ENCODE measurements around the gene TFF2.

TFF2 gene

DNA sequence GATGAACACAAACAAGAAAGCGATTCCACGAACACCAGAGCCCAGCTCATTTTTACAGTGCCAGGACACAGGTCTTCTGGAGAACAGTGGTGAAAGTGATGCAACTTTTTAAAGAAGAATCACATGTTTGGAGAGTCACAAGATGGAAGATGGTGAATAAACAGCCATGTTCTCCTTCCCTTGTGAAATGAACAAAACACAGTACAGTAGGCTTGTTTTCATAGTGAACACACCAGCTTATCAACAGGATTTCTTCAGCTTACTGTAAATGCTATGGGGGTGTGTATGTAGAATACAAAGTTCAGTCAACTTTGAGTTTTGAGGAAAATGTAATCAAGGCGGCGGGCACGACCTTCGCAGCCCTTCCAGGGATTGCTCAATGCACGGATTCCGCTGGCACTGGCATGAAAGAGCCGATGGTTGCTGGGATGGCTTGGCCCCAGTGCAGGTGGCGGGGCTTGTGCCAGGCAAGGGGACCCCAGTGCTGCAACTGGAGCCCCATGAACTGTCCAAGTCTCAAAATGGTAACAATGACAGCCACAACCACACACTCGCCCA, 35.3 kb upstream of the TFF2 start:
- no peak overlapping the region for H4K5ac ChIP-seq (ENCODE audit: low read length)
- no peaks in the 10 kb centered on the region for H3K79me1 ChIP-seq (ENCODE audit: low read length)

DNA sequence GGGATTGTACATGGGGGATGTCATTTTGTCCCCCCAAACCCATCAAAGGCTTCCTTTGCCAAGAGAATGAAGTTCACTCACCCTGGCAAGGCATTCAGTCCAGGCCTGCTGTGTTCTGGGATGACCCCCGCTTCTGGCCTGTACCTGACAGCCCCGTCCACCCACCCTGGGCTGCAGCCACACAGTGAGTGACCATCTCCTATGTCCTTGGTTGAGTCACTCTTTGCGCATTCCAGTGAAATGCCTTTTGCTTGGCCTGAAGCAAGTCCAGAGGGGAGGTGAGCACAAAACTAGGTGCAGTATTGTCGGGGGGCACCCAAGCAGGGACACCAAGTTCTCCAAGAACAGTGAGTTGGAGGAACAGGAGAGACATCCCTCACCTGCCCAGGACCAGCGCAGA, 34.8 kb upstream of the TFF2 start:
- H2BK120ac ChIP-seq (ENCODE audit: low read depth, low read length): no peak overlapping the region
- no CpG with 5 or more reads among the region's 5 CpGs for WGBS (ENCODE audit: extremely low coverage, insufficient coverage, low lambda C conversion rate)
- no peaks in the 10 kb centered on the region for H3K36me3 ChIP-seq (ENCODE audit: control insufficient read depth, insufficient read depth, low read length)
- H4K8ac ChIP-seq (ENCODE audit: low read depth, low read length): no peak overlapping the region
- H3K56ac ChIP-seq (ENCODE audit: low read length): no peak overlapping the region
- no peak overlapping the region for H4K5ac ChIP-seq (ENCODE audit: low read length)
- no peak overlapping the region for H3K27ac ChIP-seq (ENCODE audit: low read depth, low read length)
- DNase-seq: no peak
- H2BK15ac ChIP-seq (replicated peaks; ENCODE audit: low read depth): no peak overlapping the region
- no peaks in the 10 kb centered on the region for H3K79me2 ChIP-seq (ENCODE audit: control insufficient read depth, insufficient read depth, low read length)
- H3K18ac ChIP-seq (ENCODE audit: low read length): no peak overlapping the region
- H3K9ac ChIP-seq (ENCODE audit: low read length): no peak overlapping the region
- no peaks in the 10 kb centered on the region for H3K79me1 ChIP-seq (ENCODE audit: low read length)
- no peaks in the 10 kb centered on the region for H3K27me3 ChIP-seq (ENCODE audit: insufficient read depth, low read length, poor library complexity)
- no peak overlapping the region for H3K23ac ChIP-seq (ENCODE audit: low read length)
- H3K4ac ChIP-seq (ENCODE audit: low read depth, low read length): no peak overlapping the region
- H2BK5ac ChIP-seq (ENCODE audit: low read length): no peak overlapping the region
- no peaks in the 10 kb centered on the region for H3K4me1 ChIP-seq (ENCODE audit: control insufficient read depth, low read depth, low read length)
- H2AK5ac ChIP-seq (ENCODE audit: low read length): no peak overlapping the region
- no peak overlapping the region for H3K4me3 ChIP-seq (ENCODE audit: low read length)
- no peak overlapping the region for H3K4me2 ChIP-seq (ENCODE audit: low read length)

More for the DNA sequence above, 35.3 kb upstream of the TFF2 start:
- Histone ChIP-seq H3K4me2 (ENCODE audit: low read length) (no peak overlapping the region), H3K79me2 (ENCODE audit: control insufficient read depth, insufficient read depth, low read length) (no peaks in the 10 kb centered on the region), H2BK5ac (ENCODE audit: low read length) (no peak overlapping the region), H3K4me3 (ENCODE audit: low read length) (no peak overlapping the region), H3K4me1 (ENCODE audit: control insufficient read depth, low read depth, low read length) (no peaks in the 10 kb centered on the region), H3K18ac (ENCODE audit: low read length) (no peak overlapping the region), H3K56ac (ENCODE audit: low read length) (no peak overlapping the region), H3K23ac (ENCODE audit: low read length) (no peak overlapping the region), H3K4ac (ENCODE audit: low read depth, low read length) (no peak overlapping the region), H3K27me3 (ENCODE audit: insufficient read depth, low read length, poor library complexity) (no peaks in the 10 kb centered on the region), H3K9ac (ENCODE audit: low read length) (no peak overlapping the region), H2AK5ac (ENCODE audit: low read length) (no peak overlapping the region), H4K8ac (ENCODE audit: low read depth, low read length) (no peak overlapping the region), H2BK15ac (replicated peaks; ENCODE audit: low read depth) (no peak overlapping the region), H3K36me3 (ENCODE audit: control insufficient read depth, insufficient read depth, low read length) (no peaks in the 10 kb centered on the region), H3K27ac (ENCODE audit: low read depth, low read length) (no peak overlapping the region), H2BK120ac (ENCODE audit: low read depth, low read length) (no peak overlapping the region)
- WGBS (ENCODE audit: extremely low coverage, insufficient coverage, low lambda C conversion rate): no CpG with 5 or more reads among the region's 11 CpGs
- DNase-seq: no peak

DNA sequence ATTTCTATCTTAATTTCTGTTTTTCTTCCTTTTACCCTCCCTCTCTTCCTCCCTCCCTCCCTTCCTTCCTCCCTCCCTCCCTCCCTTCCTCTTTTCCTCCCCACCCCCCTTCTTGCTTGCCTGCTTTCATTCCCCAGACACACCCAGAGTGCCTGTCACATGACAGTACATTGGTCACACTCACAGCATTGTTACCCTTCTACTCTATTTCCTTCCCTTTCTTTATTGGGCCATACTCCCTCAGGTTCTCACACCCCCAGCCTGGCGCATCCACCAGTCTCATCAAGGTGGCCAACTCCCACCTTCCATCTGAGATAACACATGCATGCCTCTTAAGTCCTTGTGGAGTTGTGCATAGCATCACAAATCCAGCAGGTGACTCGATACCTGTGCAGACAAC, 34.2 kb upstream of the TFF2 start:
- Histone ChIP-seq H3K27me3 (ENCODE audit: insufficient read depth, low read length, poor library complexity) (no peaks in the 10 kb centered on the region), H4K5ac (ENCODE audit: low read length) (no peak overlapping the region), H2BK15ac (replicated peaks; ENCODE audit: low read depth) (no peak overlapping the region), H3K4ac (ENCODE audit: low read depth, low read length) (no peak overlapping the region), H2BK5ac (ENCODE audit: low read length) (no peak overlapping the region), H3K4me3 (ENCODE audit: low read length) (no peak overlapping the region), H3K4me1 (ENCODE audit: control insufficient read depth, low read depth, low read length) (no peaks in the 10 kb centered on the region), H3K18ac (ENCODE audit: low read length) (no peak overlapping the region), H3K9ac (ENCODE audit: low read length) (no peak overlapping the region), H2BK120ac (ENCODE audit: low read depth, low read length) (no peak overlapping the region), H3K4me2 (ENCODE audit: low read length) (no peak overlapping the region), H2AK5ac (ENCODE audit: low read length) (no peak overlapping the region), H3K56ac (ENCODE audit: low read length) (no peak overlapping the region), H3K79me1 (ENCODE audit: low read length) (no peaks in the 10 kb centered on the region), H3K79me2 (ENCODE audit: control insufficient read depth, insufficient read depth, low read length) (no peaks in the 10 kb centered on the region), H3K27ac (ENCODE audit: low read depth, low read length) (no peak overlapping the region), H4K8ac (ENCODE audit: low read depth, low read length) (no peak overlapping the region), H3K36me3 (ENCODE audit: control insufficient read depth, insufficient read depth, low read length) (no peaks in the 10 kb centered on the region), H3K23ac (ENCODE audit: low read length) (no peak overlapping the region)
- WGBS (ENCODE audit: extremely low coverage, insufficient coverage, low lambda C conversion rate): no CpG with 5 or more reads among the region's 2 CpGs
- no peak for DNase-seq

DNA sequence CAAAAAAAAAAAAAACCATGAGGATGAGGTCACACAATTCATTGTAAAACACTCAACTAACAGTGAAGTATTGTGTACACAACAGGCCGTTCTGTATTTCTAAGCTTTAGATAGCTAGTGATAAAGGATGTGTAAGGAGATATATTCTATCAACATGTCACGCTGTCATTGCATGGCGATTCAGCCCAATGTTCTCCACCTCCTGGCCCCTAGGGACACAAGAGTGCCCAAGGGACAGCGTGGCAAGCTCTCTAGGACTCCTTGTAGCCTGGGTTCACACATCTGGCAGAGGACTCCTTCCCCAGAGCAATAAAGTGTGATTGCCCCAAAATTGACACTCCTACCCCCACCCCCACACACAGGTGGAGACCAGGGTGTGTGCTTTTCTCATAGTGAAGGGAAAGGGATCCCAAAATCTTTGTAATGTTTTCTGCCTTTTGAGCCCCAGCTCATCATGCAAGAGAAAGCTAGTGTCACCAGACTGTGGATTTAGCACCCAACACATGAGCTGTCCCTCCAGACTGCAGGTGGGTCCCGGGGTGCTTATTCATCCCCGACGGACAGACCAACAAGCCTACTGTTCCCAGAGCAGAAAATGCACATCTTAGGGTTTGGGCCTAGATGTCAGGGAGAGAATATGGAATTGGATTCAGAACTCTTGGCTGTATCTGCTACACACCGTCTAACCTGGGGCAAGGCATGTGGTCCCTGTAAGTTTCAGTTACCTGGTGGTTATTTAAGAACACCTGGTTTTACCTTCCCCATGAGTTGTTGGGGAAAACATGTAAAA, 33.6 kb upstream of the TFF2 start:
- H2BK120ac ChIP-seq (ENCODE audit: low read depth, low read length): no peak overlapping the region
- no peak overlapping the region for H2AK5ac ChIP-seq (ENCODE audit: low read length)
- H2BK15ac ChIP-seq (replicated peaks; ENCODE audit: low read depth): no peak overlapping the region
- no peak overlapping the region for H3K4me2 ChIP-seq (ENCODE audit: low read length)
- H3K36me3 ChIP-seq (ENCODE audit: control insufficient read depth, insufficient read depth, low read length): no peaks in the 10 kb centered on the region
- no peak overlapping the region for H3K56ac ChIP-seq (ENCODE audit: low read length)
- H3K9ac ChIP-seq (ENCODE audit: low read length): no peak overlapping the region
- H3K79me1 ChIP-seq (ENCODE audit: low read length): no peaks in the 10 kb centered on the region
- H3K4ac ChIP-seq (ENCODE audit: low read depth, low read length): no peak overlapping the region
- H3K18ac ChIP-seq (ENCODE audit: low read length): no peak overlapping the region
- H3K27ac ChIP-seq (ENCODE audit: low read depth, low read length): no peak overlapping the region
- H2BK5ac ChIP-seq (ENCODE audit: low read length): no peak overlapping the region
- no peak for DNase-seq
- WGBS (ENCODE audit: extremely low coverage, insufficient coverage, low lambda C conversion rate): no CpG with 5 or more reads among the region's 8 CpGs
- H4K8ac ChIP-seq (ENCODE audit: low read depth, low read length): no peak overlapping the region
- H3K4me3 ChIP-seq (ENCODE audit: low read length): no peak overlapping the region
- H4K5ac ChIP-seq (ENCODE audit: low read length): no peak overlapping the region
- H3K23ac ChIP-seq (ENCODE audit: low read length): no peak overlapping the region
- H3K27me3 ChIP-seq (ENCODE audit: insufficient read depth, low read length, poor library complexity): no peaks in the 10 kb centered on the region
- H3K4me1 ChIP-seq (ENCODE audit: control insufficient read depth, low read depth, low read length): no peaks in the 10 kb centered on the region
- no peaks in the 10 kb centered on the region for H3K79me2 ChIP-seq (ENCODE audit: control insufficient read depth, insufficient read depth, low read length)

DNA sequence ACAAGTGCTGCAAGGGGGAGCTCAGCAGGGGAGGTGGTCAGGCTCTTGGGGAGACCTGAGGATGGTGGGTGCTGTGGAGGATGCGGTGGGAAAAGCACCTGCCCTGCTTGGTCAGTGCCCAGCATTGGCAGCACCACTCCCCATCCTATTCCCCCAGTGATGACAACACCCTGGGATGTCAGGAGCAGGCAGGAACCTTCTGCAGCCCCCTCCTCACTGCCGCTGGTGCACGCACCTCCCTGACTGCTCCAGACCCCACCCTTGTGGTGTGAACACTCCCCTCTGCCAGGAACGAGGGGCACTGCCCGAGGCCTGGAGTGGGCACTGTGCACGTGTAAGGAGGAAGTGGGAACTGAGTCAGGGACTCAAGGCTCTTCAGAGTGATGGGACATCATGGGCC, 32.5 kb upstream of the TFF2 start:
- H3K4ac ChIP-seq (ENCODE audit: low read depth, low read length): no peak overlapping the region
- DNase-seq: no peak
- no CpG with 5 or more reads among the region's 6 CpGs for WGBS (ENCODE audit: extremely low coverage, insufficient coverage, low lambda C conversion rate)

DNA sequence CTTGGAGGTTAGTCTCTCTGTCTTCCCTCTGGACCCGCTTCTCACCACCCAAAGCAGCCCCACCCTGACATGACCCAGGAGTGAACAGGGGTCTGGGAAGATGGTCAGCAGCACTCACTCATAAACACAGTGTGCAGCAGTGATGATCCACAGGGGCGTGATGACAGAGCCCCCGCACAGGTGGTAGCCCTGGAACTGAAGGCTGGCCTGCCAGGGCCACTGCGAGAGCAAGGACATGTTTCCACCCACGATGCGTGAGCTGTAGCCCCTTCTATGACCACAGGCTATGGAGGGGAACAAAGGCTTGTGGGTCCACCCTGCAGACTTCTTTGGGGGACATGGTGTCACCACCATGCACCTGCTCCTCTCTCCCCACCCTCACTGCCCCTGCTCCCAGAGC, 32.1 kb upstream of the TFF2 start:
- no peaks in the 10 kb centered on the region for H3K27me3 ChIP-seq (ENCODE audit: insufficient read depth, low read length, poor library complexity)
- H3K79me1 ChIP-seq (ENCODE audit: low read length): no peaks in the 10 kb centered on the region
- no peaks in the 10 kb centered on the region for H3K4me1 ChIP-seq (ENCODE audit: control insufficient read depth, low read depth, low read length)
- no peak overlapping the region for H2AK5ac ChIP-seq (ENCODE audit: low read length)
- H2BK15ac ChIP-seq (replicated peaks; ENCODE audit: low read depth): no peak overlapping the region
- no peaks in the 10 kb centered on the region for H3K79me2 ChIP-seq (ENCODE audit: control insufficient read depth, insufficient read depth, low read length)
- no peak for DNase-seq
- H3K27ac ChIP-seq (ENCODE audit: low read depth, low read length): no peak overlapping the region
- H3K18ac ChIP-seq (ENCODE audit: low read length): no peak overlapping the region
- H4K5ac ChIP-seq (ENCODE audit: low read length): no peak overlapping the region
- no peak overlapping the region for H3K4me3 ChIP-seq (ENCODE audit: low read length)
- no peak overlapping the region for H4K8ac ChIP-seq (ENCODE audit: low read depth, low read length)
- no peak overlapping the region for H3K23ac ChIP-seq (ENCODE audit: low read length)
- no peak overlapping the region for H3K9ac ChIP-seq (ENCODE audit: low read length)
- H3K36me3 ChIP-seq (ENCODE audit: control insufficient read depth, insufficient read depth, low read length): no peaks in the 10 kb centered on the region
- no peak overlapping the region for H2BK120ac ChIP-seq (ENCODE audit: low read depth, low read length)
- no CpG with 5 or more reads among the region's 6 CpGs for WGBS (ENCODE audit: extremely low coverage, insufficient coverage, low lambda C conversion rate)
- H3K56ac ChIP-seq (ENCODE audit: low read length): no peak overlapping the region
- no peak overlapping the region for H3K4me2 ChIP-seq (ENCODE audit: low read length)
- H2BK5ac ChIP-seq (ENCODE audit: low read length): no peak overlapping the region
- H3K4ac ChIP-seq (ENCODE audit: low read depth, low read length): no peak overlapping the region

More for the DNA sequence above, 32.5 kb upstream of the TFF2 start:
- Histone ChIP-seq H3K23ac (ENCODE audit: low read length) (no peak overlapping the region), H3K4me2 (ENCODE audit: low read length) (no peak overlapping the region), H4K8ac (ENCODE audit: low read depth, low read length) (no peak overlapping the region), H3K4me3 (ENCODE audit: low read length) (no peak overlapping the region), H3K56ac (ENCODE audit: low read length) (no peak overlapping the region), H2AK5ac (ENCODE audit: low read length) (no peak overlapping the region), H2BK5ac (ENCODE audit: low read length) (no peak overlapping the region), H3K27ac (ENCODE audit: low read depth, low read length) (no peak overlapping the region), H3K36me3 (ENCODE audit: control insufficient read depth, insufficient read depth, low read length) (no peaks in the 10 kb centered on the region), H3K79me1 (ENCODE audit: low read length) (no peaks in the 10 kb centered on the region), H3K9ac (ENCODE audit: low read length) (no peak overlapping the region), H3K4me1 (ENCODE audit: control insufficient read depth, low read depth, low read length) (no peaks in the 10 kb centered on the region), H3K27me3 (ENCODE audit: insufficient read depth, low read length, poor library complexity) (no peaks in the 10 kb centered on the region), H4K5ac (ENCODE audit: low read length) (no peak overlapping the region), H2BK120ac (ENCODE audit: low read depth, low read length) (no peak overlapping the region), H3K79me2 (ENCODE audit: control insufficient read depth, insufficient read depth, low read length) (no peaks in the 10 kb centered on the region), H3K18ac (ENCODE audit: low read length) (no peak overlapping the region), H2BK15ac (replicated peaks; ENCODE audit: low read depth) (no peak overlapping the region)
